IMR-90 (cell line): ENCODE data around the gene PTPRG. TPM values are rescaled to one million over a fixed set of nuclear protein-coding genes. Genes with fewer than 3 reads are reported as not detected.

ENCODE experiments used
- ATAC-seq: fragments of 200-7000 bp; cut with Tn5 transposase; 2 replicates; pipeline ENCODE4 v1.9.1; 2020; ENCODE audit warnings: low read depth, mild to moderate bottlenecking, moderate library complexity
- BruUV-seq: library from RNA; stranded (reverse); fragments of 400-500 nt; replicated peaks from 2 replicates; lab custom pipeline; 2021; lab: Mats Ljungman, UMichigan
- CTCF ChIA-PET: fragments of 300-600 bp; formaldehyde crosslinking; extraction: SDS; loops from one replicate; lab custom pipeline; 2021; ENCODE audit warnings: antibody characterized with exemption; lab: Yijun Ruan, JAX
- POLR2A ChIA-PET: fragments of 300-600 bp; sonication (Branson Sonifier 250); formaldehyde crosslinking; loops from one replicate; lab custom pipeline; 2022; ENCODE audit warnings: antibody characterized with exemption; ENCODE audit not compliant: unreplicated experiment; lab: Charles Lee
- DNase-seq: peaks from one replicate; pipeline ENCODE4 v3.0.0; 2013
- H2AFZ ChIP-seq: replicated peaks from 2 replicates; pipeline ENCODE3; 2013; ENCODE audit warnings: low read length, mild to moderate bottlenecking; ENCODE audit not compliant: poor library complexity
- H2AK5ac ChIP-seq: 2 replicates; pipeline ENCODE4 v1.6.1; 2013; ENCODE audit warnings: low read depth, low read length, inconsistent platforms
- H2AK9ac ChIP-seq: replicated peaks from 2 replicates; pipeline ENCODE3; 2013; ENCODE audit warnings: mild to moderate bottlenecking, low read depth, low read length, moderate library complexity; ENCODE audit not compliant: poor library complexity
- H2BK120ac ChIP-seq: 2 replicates; pipeline ENCODE4 v1.6.1; 2013; ENCODE audit warnings: low read depth, low read length, inconsistent platforms
- H2BK15ac ChIP-seq: 3 replicates; pipeline ENCODE4 v1.6.1; 2013; ENCODE audit warnings: low read depth, low read length, inconsistent platforms
- H2BK20ac ChIP-seq: 2 replicates; pipeline ENCODE4 v1.6.1; 2013; ENCODE audit warnings: low read depth, mild to moderate bottlenecking, inconsistent platforms, low read length, moderate library complexity
- H2BK5ac ChIP-seq: 2 replicates; pipeline ENCODE4 v1.6.1; 2013; ENCODE audit warnings: mild to moderate bottlenecking, low read depth, low read length, inconsistent platforms; ENCODE audit not compliant: poor library complexity, severe bottlenecking
- H3K14ac ChIP-seq: replicated peaks from 2 replicates; pipeline ENCODE4 v1.6.1; 2013; ENCODE audit warnings: low read depth, low read length, inconsistent platforms
- H3K18ac ChIP-seq: 2 replicates; pipeline ENCODE4 v1.6.1; 2013; ENCODE audit warnings: low read depth, low read length, control low read depth
- H3K23ac ChIP-seq: 2 replicates; pipeline ENCODE4 v1.6.1; 2013; ENCODE audit warnings: low read depth, low read length, inconsistent platforms
- H3K27ac ChIP-seq: 2 replicates; pipeline ENCODE4 v1.5.1; 2013; ENCODE audit warnings: mild to moderate bottlenecking, control low read depth, low read length; ENCODE audit not compliant: insufficient read depth
- H3K27me3 ChIP-seq: 2 replicates; pipeline ENCODE4 v1.6.1; 2013; ENCODE audit warnings: low read length; ENCODE audit not compliant: control insufficient read depth, insufficient read depth
- H3K36me3 ChIP-seq: 2 replicates; pipeline ENCODE4 v1.6.1; 2013; ENCODE audit warnings: low read length, mixed read lengths; ENCODE audit not compliant: control insufficient read depth, insufficient read depth
- H3K4ac ChIP-seq: 2 replicates; pipeline ENCODE4 v1.6.1; 2013; ENCODE audit warnings: low read depth, low read length, inconsistent platforms
- H3K4me1 ChIP-seq: 2 replicates; pipeline ENCODE4 v1.6.1; 2013; ENCODE audit warnings: low read length, mixed read lengths; ENCODE audit not compliant: control insufficient read depth, insufficient read depth
- H3K4me2 ChIP-seq: 2 replicates; pipeline ENCODE4 v1.6.1; 2013; ENCODE audit warnings: low read depth, mild to moderate bottlenecking, control low read depth, low read length, moderate library complexity
- H3K4me3 ChIP-seq: 2 replicates; pipeline ENCODE4 v1.5.1; 2013; ENCODE audit warnings: low read depth, mild to moderate bottlenecking, control low read depth, low read length, moderate library complexity; ENCODE audit not compliant: insufficient read depth
- H3K56ac ChIP-seq: 2 replicates; pipeline ENCODE4 v1.6.1; 2013; ENCODE audit warnings: low read length, inconsistent platforms; ENCODE audit not compliant: insufficient read depth; ENCODE audit errors: extremely low read depth
- H3K79me1 ChIP-seq, 2 experiments: 2 replicates each; pipeline ENCODE4 v1.6.1; 2013; ENCODE audit warnings: low read length in 2 of 2, inconsistent platforms in 1 of 2, low read depth in 1 of 2
- H3K9ac ChIP-seq: 2 replicates; pipeline ENCODE4 v1.6.1; 2013; ENCODE audit warnings: low read depth, low read length, control low read depth
- H3K9me1 ChIP-seq: 2 replicates; pipeline ENCODE4 v1.6.1; 2013; ENCODE audit warnings: low read length, inconsistent platforms; ENCODE audit not compliant: insufficient read depth
- H3K9me3 ChIP-seq: 2 replicates; pipeline ENCODE4 v1.6.1; 2013; ENCODE audit warnings: low read length; ENCODE audit not compliant: control insufficient read depth, insufficient read depth
- H4K20me1 ChIP-seq: 2 replicates; pipeline ENCODE4 v1.6.1; 2013; ENCODE audit warnings: low read length, inconsistent platforms; ENCODE audit not compliant: insufficient read depth
- H4K5ac ChIP-seq: 2 replicates; pipeline ENCODE4 v1.6.1; 2013; ENCODE audit warnings: mild to moderate bottlenecking, low read depth, low read length, control low read depth
- H4K8ac ChIP-seq, 2 experiments: 2 replicates each; pipeline ENCODE4 v1.6.1; 2013; ENCODE audit warnings: low read depth in 2 of 2, low read length in 2 of 2, control low read depth in 1 of 2, inconsistent platforms in 1 of 2
- H4K91ac ChIP-seq: 2 replicates; pipeline ENCODE4 v1.6.1; 2013; ENCODE audit warnings: low read depth, low read length, inconsistent platforms; ENCODE audit not compliant: insufficient read depth
- BHLHE40 ChIP-seq: fragments of 150-350 bp; IDR thresholded peaks from 2 replicates; pipeline ENCODE4 v1.6.1; 2016; ENCODE audit warnings: mild to moderate bottlenecking, low read depth, low read length
- CHD1 ChIP-seq: IDR thresholded peaks from 2 replicates; pipeline ENCODE4 v1.6.1; 2012; ENCODE audit warnings: low read depth, low read length, improper control_type of control experiment
- ELK1 ChIP-seq: fragments of 150-350 bp; IDR thresholded peaks from 2 replicates; pipeline ENCODE4 v1.6.1; 2016; ENCODE audit warnings: low read depth, mild to moderate bottlenecking, low read length, moderate library complexity, borderline replicate concordance
- MXI1 ChIP-seq: IDR thresholded peaks from 2 replicates; pipeline ENCODE4 v1.6.1; 2012; ENCODE audit warnings: low read depth, mild to moderate bottlenecking, low read length, moderate library complexity, borderline replicate concordance
- NFE2L2 ChIP-seq: fragments of 150-350 bp; IDR thresholded peaks from 2 replicates; pipeline ENCODE4 v1.6.1; 2016; ENCODE audit warnings: low read depth, mild to moderate bottlenecking, low read length
- RAD21 ChIP-seq: IDR thresholded peaks from 2 replicates; pipeline ENCODE4 v1.6.1; 2012; ENCODE audit warnings: low read length, improper control_type of control experiment
- RFX5 ChIP-seq: IDR thresholded peaks from 2 replicates; pipeline ENCODE4 v1.8.0; 2012; ENCODE audit warnings: low read depth, mild to moderate bottlenecking, low read length, moderate library complexity
- WGBS, 2 experiments: methylation state at CpG; one replicate each; pipeline versions ENCODE4 v1.1.5 to v1.1.7; 2013; ENCODE audit warnings: missing lambda C conversion rate in 2 of 2; ENCODE audit not compliant: insufficient read length in 1 of 2; ENCODE audit errors: extremely low coverage in 2 of 2; 5-methylcytosine and 5-hydroxymethylcytosine counted together
- dilution Hi-C: fragments of 300-500 bp; cut with HindIII; formaldehyde crosslinking; loops from one replicate; pipeline ENCODE4 v1.14.3; 2018; ENCODE audit warnings: low sequenced_read_pairs; ENCODE audit not compliant: unreplicated experiment
- in situ Hi-C: fragments of 300-500 bp; cut with MboI; formaldehyde crosslinking; loops from 3 replicates; pipeline ENCODE4 v1.14.3; 2019; ENCODE audit warnings: low sequenced_read_pairs, inconsistent platforms, mixed read lengths
- intact Hi-C: fragments of 100-400 bp; cut with micrococcal nuclease; formaldehyde crosslinking; loops from 2 replicates; pipeline ENCODE4 v1.10.0; 2022
- polyA plus RNA-seq, 3 experiments: library from polyadenylated mRNA; depleted of rRNA; stranded (reverse); fragments of >200 nt; gene quantifications; 2 replicates each; pipeline ENCODE4 v1.2.3, GENCODE V29; 2012; ENCODE audit warnings: low replicate concordance in 1 of 3
- total RNA-seq: library from RNA; depleted of rRNA; stranded (reverse); fragments of >200 nt; gene quantifications from 2 replicates; pipeline ENCODE4 v1.2.3, GENCODE V29; 2012

The PTPRG gene
- total and polyA plus RNA-seq, 2 of the 4 experiments (the other 2 are of a cell fraction), result 7.7 to 31.0 TPM

DNA sequence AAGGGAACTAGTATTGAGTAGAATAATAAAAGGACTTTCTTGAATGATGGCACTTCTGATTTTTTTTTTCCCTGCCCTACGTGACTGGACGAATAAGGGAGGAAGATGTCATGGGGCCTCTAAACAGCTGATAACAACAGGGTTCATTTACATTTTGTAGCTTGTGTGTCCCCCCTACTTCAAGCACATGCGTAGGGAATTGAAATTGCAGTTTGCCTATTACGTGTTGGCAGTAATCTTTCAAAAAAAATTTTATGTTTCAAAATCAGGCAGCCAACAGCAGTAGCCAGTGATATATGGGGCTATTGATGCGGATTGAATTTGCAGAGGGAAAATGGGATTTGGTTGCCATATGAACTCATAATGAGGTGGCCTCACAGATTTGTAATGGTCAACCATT is 58.7 kb downstream of the PTPRG start:
- dilution Hi-C loops, result no loop called here
- no peak overlapping the region for H2BK5ac ChIP-seq
- intact Hi-C loops, result no loop called here

More for the DNA sequence above, 58.7 kb downstream of the PTPRG start:
- in situ Hi-C loops, result no loop called here
- H2AK5ac ChIP-seq, result no peak overlapping the region
- no peak overlapping the region for H3K4me2 ChIP-seq
- no peak overlapping the region for H2BK20ac ChIP-seq
- H3K18ac ChIP-seq, result no peak overlapping the region
- no peak overlapping the region for H2BK15ac ChIP-seq
- no peak overlapping the region for H3K56ac ChIP-seq
- BruUV-seq, result no TSS peak
- H2AK9ac ChIP-seq, result no peak overlapping the region
- no peak overlapping the region for H2AFZ ChIP-seq
- H3K27ac ChIP-seq, result no peak overlapping the region
- H3K9me3 ChIP-seq, result no peaks in the 10 kb centered on the region; the same call in 1 of the 2 replicates
- H4K91ac ChIP-seq, result no peak overlapping the region
- no peaks in the 10 kb centered on the region for H3K27me3 ChIP-seq
- no peak overlapping the region for H3K4me3 ChIP-seq
- no peaks in the 10 kb centered on the region for H4K20me1 ChIP-seq
- 100% methylated on average over 1 of the region's 5 CpGs; no CpG with 5 or more reads in 1 of the 2 experiments for WGBS, 2 experiments
- POLR2A ChIA-PET, result no interaction called here
- no peak overlapping the region for H3K9ac ChIP-seq
- peaks cover 5% of the 10 kb centered on the region; the same call in 1 of the 2 replicates for H3K4me1 ChIP-seq
- no peak overlapping the region for H3K14ac ChIP-seq
- H3K4ac ChIP-seq, result no peak overlapping the region
- H4K8ac ChIP-seq, result no peak overlapping the region
- no peak overlapping the region for H4K5ac ChIP-seq
- no peak for DNase-seq
- ATAC-seq, result no peak
- TF ChIP-seq RFX5, result no peak
- TF ChIP-seq NFE2L2, result no peak
- TF ChIP-seq RAD21, result no peak
- TF ChIP-seq CHD1, result no peak
- no peak for TF ChIP-seq MXI1
- no peak for TF ChIP-seq BHLHE40
- TF ChIP-seq ELK1, result no peak
- H2BK120ac ChIP-seq, result no peak overlapping the region
- peaks cover 27 to 42% of the 10 kb centered on the region in 2 experiments for H3K79me1 ChIP-seq
- CTCF ChIA-PET, result no interaction called here
- H3K23ac ChIP-seq, result no peak overlapping the region
- H3K36me3 ChIP-seq, result peaks cover 2% of the 10 kb centered on the region
- no peaks in the 10 kb centered on the region; the same call in none of the 2 replicates for H3K9me1 ChIP-seq
